ENCODE results near the gene LRRC45.

DNA sequence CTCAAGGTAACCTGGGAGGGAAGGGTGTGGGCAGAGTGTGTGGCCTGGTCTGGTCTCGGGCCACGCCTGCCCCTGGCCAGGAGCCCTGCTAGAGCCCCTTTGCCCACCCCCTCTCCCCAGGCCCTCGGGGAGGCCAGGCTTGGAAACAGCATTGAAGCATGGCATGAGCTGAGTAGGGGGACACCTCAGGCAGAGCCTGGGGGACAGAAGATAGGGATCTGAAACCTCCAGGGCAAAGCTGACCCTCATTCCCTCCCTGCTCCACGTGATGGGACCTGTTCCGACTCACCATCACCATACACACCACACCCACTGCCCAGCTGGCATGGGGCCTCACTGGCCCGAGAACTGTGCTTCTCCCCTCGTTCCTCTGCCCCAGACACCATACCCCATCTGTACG is 26.0 kb downstream of the LRRC45 start:
- no peak for TF ChIP-seq POLR2A (IDR thresholded peaks at IDR 0.05)
- TF ChIP-seq, protein P1, sequence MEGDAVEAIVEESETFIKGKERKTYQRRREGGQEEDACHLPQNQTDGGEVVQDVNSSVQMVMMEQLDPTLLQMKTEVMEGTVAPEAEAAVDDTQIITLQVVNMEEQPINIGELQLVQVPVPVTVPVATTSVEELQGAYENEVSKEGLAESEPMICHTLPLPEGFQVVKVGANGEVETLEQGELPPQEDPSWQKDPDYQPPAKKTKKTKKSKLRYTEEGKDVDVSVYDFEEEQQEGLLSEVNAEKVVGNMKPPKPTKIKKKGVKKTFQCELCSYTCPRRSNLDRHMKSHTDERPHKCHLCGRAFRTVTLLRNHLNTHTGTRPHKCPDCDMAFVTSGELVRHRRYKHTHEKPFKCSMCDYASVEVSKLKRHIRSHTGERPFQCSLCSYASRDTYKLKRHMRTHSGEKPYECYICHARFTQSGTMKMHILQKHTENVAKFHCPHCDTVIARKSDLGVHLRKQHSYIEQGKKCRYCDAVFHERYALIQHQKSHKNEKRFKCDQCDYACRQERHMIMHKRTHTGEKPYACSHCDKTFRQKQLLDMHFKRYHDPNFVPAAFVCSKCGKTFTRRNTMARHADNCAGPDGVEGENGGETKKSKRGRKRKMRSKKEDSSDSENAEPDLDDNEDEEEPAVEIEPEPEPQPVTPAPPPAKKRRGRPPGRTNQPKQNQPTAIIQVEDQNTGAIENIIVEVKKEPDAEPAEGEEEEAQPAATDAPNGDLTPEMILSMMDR (IDR thresholded peaks at IDR 0.05) = no peak
- no peak for TF ChIP-seq EP300 (IDR thresholded peaks at IDR 0.05)
